NK-92 treated with Interleukin-12 subunit alpha and Interleukin-12 subunit beta, amount 100 ng/mL, for 24 hours (cell line): Measurements from ENCODE around the gene SPDYE1.
"Not testable (repeated sequence)": the region's sequence is repeated elsewhere in the genome, so short reads cannot be mapped to it uniquely, and the experiment has no call there.

Experiments
- DNase-seq: peaks from one replicate; lab custom pipeline; 2025; lab: John Stamatoyannopoulos, UW

SPDYE1 gene

GRCh38 chr7:43992896-43993295 lies 4.8 kb upstream of the SPDYE1 start:
- DNase-seq, result not testable (repeated sequence)

- DNase-seq, result not testable (repeated sequence)
Measured at GRCh38 chr7:43994681-43995080, 3.0 kb upstream of the SPDYE1 start.

- DNase-seq, result not testable (repeated sequence)
Measured at GRCh38 chr7:44012081-44012480, 14.4 kb downstream of the SPDYE1 start.

GRCh38 chr7:44015090-44015489 lies 17.4 kb downstream of the SPDYE1 start:
- DNase-seq, result not testable (repeated sequence)

GRCh38 chr7:44018857-44019807 lies 21.4 kb downstream of the SPDYE1 start:
- peak; percentile 91 for DNase-seq

GRCh38 chr7:44019825-44020224 lies 22.1 kb downstream of the SPDYE1 start:
- DNase-seq, result not testable (repeated sequence)

GRCh38 chr7:44022069-44022468 lies 24.4 kb downstream of the SPDYE1 start:
- DNase-seq, result not testable (repeated sequence)

GRCh38 chr7:44022796-44023467 lies 25.2 kb downstream of the SPDYE1 start:
- DNase-seq, result not testable (repeated sequence)

GRCh38 chr7:44029433-44029832 lies 31.7 kb downstream of the SPDYE1 start:
- DNase-seq, result not testable (repeated sequence)

GRCh38 chr7:44030029-44030428 lies 32.3 kb downstream of the SPDYE1 start:
- not testable (repeated sequence) for DNase-seq

GRCh38 chr7:44031319-44031718 lies 33.6 kb downstream of the SPDYE1 start:
- not testable (repeated sequence) for DNase-seq

GRCh38 chr7:44032031-44032430 lies 34.3 kb downstream of the SPDYE1 start:
- DNase-seq, result not testable (repeated sequence)

GRCh38 chr7:44033971-44034844 lies 36.5 kb downstream of the SPDYE1 start:
- DNase-seq, result not testable (repeated sequence)

- DNase-seq, result not testable (repeated sequence)
Measured at GRCh38 chr7:44036364-44036763, 38.7 kb downstream of the SPDYE1 start.

- not testable (repeated sequence) for DNase-seq
Measured at GRCh38 chr7:44037951-44038350, 40.3 kb downstream of the SPDYE1 start.

- not testable (repeated sequence) for DNase-seq
Measured at GRCh38 chr7:44038553-44038952, 40.9 kb downstream of the SPDYE1 start.

GRCh38 chr7:44038961-44039558 lies 41.4 kb downstream of the SPDYE1 start:
- peak; percentile 66 for DNase-seq

- DNase-seq, result not testable (repeated sequence)
Measured at GRCh38 chr7:44039800-44040492, 42.2 kb downstream of the SPDYE1 start.

GRCh38 chr7:44040493-44040891 lies 42.8 kb downstream of the SPDYE1 start:
- peak; percentile 36 for DNase-seq

- DNase-seq, result no peak
Measured at GRCh38 chr7:44042221-44042620, 44.5 kb downstream of the SPDYE1 start.

- no peak for DNase-seq
Measured at GRCh38 chr7:44043902-44044301, 46.2 kb downstream of the SPDYE1 start.
